ENCODE results near the gene ABHD12.
"Not testable (repeated sequence)": the region's sequence is repeated elsewhere in the genome, so short reads cannot be mapped to it uniquely, and the experiment has no call there.

The ABHD12 gene

DNA sequence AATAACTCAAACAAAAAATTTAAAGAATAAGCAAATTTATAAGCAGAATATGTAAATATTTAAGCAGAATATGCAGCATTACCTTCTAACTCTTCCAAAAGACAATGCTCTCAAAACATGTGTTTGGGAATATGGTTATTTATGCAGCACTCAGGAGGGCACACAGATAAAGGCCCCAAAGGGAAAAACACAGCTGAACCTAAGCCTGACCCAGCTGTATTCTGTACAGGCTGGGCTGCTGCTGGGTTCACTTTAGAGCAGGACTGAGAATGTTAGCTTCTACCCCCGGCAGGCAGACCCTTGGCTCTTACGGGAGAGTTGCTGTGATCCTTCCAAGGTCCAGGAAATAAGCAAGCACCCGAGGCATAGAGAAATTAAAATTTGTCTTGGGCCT, 37.3 kb downstream of the ABHD12 start:
- no peak for DNase-seq

- DNase-seq, result no peak
These were observed 37.9 kb downstream of the ABHD12 start for GRCh38 chr20:25352746-25353145.

- DNase-seq, result no peak
These were observed 39.6 kb downstream of the ABHD12 start for GRCh38 chr20:25351024-25351360.

GRCh38 chr20:25346349-25346748, 44.3 kb downstream of the ABHD12 start:
- DNase-seq, result no peak

GRCh38 chr20:25345721-25346120, 44.9 kb downstream of the ABHD12 start:
- DNase-seq, result no peak

- no peak for DNase-seq
These were observed 46.0 kb downstream of the ABHD12 start for GRCh38 chr20:25344634-25345033.

- DNase-seq, result peak; percentile 26
These were observed 48.6 kb downstream of the ABHD12 start for GRCh38 chr20:25341716-25342680.

- DNase-seq, result no peak
These were observed 50.3 kb downstream of the ABHD12 start for GRCh38 chr20:25340380-25340779.

DNA sequence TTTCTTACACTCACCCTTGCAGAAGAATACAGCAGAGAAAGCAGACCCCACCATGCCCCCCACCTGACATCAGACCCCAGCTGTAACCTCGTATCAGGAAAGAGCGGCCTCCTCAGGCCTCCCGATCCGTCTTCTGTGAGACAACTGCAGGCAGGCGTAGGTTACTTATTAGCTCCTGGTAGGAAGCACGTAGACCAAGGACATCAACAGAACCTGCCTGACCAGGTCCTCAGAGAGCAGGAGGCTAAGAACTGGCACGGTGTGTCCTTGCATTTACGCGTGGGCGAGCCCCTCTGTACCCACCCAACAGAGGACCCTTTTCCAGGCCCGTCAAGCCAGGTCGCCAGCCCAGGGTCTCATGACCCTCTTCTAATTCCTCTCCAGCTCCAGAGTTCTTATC, 51.0 kb downstream of the ABHD12 start:
- DNase-seq, result no peak

- no peak for DNase-seq
These were observed 52.3 kb downstream of the ABHD12 start for GRCh38 chr20:25338112-25339023.

DNA sequence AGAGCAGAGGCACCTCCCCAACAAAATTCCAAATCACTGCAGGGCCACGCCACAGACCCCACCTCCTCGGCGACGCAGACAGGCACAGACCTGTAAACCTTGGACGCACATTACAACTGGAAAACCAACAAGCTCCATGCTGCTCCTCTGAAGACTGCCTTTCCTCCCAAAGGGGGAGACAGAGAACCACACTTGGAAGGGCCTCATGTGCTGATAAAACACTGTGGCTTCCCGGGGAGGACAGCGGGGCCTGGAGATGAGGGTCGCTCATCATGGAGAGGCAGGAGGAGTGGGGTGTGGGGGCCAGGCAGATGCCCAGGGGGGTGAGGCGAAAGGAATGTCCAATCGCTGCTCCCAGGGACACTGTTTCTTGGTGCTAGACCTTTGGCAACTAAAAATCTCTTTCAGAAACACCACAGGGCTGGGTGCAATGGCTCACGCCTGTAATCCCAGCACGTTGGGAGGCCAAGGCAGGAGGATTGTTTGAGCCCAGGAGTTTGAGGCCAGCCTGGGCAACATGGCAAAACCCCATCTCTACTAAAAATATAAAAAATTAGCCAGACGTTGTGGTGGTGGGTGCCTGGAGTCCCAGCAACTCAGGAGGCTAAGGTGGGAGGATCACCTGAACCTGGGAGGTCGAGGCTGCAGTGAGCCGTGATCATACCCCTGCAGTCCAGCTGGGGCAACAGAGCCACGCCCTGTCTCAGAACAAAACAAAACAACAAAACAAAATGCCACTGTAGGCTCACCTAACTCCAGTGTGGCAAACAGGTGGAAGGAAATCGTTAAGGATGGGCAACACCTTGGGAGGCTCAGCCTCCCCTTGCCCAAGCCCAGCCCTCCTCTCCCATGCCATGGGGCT, 53.8 kb downstream of the ABHD12 start:
- no peak for DNase-seq

DNA sequence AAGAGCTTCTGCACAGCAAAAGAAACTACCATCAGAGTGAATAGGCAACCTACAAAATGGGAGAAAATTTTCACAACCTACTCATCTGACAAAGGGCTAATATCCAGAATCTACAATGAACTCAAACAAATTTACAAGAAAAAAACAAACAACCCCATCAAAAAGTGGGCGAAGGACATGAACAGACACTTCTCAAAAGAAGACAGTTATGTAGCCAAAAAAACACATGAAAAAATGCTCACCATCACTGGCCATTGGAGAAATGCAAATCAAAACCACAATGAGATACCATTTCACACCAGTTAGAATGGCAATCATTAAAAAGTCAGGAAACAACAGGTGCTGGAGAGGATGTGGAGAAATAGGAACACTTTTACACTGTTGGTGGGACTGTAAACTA, 55.7 kb downstream of the ABHD12 start:
- DNase-seq, result not testable (repeated sequence)

- DNase-seq, result no peak
These were observed 61.6 kb downstream of the ABHD12 start for GRCh38 chr20:25328954-25329498.

DNA sequence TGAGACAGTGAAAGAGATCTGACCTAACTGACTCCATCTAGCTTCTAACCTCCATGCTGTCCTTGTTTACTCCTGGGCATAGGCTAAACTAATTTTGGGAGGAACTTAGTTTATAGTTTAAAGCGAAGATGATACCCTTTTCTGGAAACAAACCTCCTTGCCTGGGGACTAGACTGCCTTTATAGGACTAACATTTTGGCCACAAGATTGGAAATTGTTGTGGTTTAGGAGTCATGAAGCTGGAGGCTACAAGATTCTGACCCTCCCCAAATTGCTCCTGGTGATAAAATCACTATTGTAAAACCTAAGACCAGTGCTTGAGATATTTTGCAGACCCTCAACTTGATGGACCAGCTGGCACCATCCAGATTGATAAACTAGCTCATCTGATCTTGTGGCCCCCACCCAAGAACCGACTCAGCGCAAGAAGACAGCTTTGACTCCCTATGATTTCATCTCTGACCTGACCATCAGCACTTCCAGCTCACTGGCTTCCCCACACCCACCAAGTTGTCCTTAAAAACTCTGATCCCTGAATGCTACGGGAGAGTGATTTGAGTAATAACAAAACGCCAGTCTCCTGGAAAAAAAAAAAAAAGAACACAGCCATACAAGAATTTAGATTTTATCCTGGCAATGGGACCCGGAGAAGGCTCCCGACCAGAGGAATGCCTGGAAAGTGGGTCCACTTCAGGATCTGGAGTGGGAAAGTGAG, 63.0 kb downstream of the ABHD12 start:
- no peak for DNase-seq

DNA sequence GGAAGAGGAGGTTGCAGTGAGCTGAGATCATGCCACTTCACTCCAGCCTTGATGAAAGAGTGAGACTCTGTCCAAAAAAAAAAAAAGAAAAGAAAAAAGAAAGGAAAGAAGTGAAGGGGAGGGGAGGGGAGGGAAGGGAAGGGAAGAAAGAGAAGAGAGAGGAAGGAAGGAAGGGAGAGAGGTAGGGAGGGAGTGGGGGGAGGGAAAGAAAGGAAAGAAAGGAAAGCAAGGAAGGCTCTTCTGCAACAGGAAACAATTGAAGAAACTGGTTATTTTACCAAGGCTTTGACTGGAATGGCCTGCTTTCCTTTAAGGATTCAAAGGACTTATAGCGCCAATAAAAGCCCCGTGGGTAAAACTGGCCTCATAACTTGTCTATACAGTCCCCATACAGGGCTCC, 64.6 kb downstream of the ABHD12 start:
- DNase-seq, result no peak

DNA sequence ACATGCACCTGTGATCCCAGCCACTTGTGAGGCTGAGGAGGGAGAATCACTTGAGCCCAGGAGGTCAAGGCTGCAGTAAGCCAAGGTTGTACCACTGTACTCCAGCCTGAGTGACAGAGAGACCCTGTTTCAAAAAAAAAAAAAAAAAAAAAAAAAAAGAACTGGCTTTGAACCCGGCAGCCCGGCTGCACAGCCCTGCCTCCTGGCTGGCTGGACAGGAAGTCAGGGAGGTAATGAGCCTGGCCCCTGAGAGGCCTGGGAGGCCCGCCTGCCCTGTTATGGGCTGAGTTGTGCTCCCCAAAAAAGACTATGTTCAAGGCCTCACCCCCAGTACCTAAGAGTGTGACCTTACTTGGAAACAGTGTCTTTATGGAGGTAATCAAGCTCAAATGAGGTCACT, 65.6 kb downstream of the ABHD12 start:
- DNase-seq, result no peak

DNA sequence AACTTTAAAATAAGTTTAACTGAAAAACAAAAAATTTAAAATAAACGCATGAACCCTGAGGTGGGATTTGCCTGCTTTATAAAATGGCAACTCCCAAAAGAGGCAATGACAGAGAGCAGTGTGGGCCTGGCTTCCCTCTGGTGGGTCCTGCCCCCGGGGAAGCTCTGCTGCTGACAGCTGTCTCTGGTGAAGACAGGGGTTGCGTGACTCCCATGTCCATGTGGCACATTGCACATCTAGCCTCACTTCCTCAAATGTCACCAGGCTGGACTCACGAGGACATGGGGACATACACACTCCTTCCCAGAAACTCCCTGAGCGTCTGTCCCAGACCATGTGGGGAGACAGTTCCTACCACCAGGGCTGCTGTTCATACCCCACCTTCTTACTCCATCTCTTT, 66.2 kb downstream of the ABHD12 start:
- DNase-seq, result no peak

- DNase-seq, result no peak
These were observed 67.0 kb downstream of the ABHD12 start for GRCh38 chr20:25323496-25324246.

DNA sequence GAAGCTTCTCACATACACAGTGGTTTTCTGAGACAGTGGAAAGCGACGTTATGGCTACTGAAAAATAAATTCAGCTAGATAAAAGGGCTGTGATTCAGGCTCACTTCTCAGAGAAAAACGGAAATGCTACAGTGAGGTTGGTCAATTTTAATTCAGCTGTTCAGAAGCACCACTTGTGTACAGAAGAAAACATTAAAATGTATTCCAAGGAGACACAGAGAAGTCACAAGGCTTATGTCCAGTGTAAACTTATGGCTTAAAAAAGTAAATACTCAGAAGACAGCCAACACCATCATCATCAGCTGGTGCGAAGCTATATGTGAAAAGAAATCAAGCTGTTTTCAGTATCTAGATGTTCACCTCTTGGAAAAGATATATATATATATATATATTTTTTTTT, 68.6 kb downstream of the ABHD12 start:
- no peak for DNase-seq

- DNase-seq, result no peak
These were observed 69.3 kb downstream of the ABHD12 start for GRCh38 chr20:25321262-25321831.
